Activated T-cell treated with anti-CD3 and anti-CD28 coated beads for 48 hours (primary cell): Measurements from ENCODE around the gene SSBP4.

Experiments used
- DNase-seq: peaks from one replicate; pipeline ENCODE4 v3.0.0-alpha.2; 2020; ENCODE audit warnings: low read depth

Gene SSBP4

DNA sequence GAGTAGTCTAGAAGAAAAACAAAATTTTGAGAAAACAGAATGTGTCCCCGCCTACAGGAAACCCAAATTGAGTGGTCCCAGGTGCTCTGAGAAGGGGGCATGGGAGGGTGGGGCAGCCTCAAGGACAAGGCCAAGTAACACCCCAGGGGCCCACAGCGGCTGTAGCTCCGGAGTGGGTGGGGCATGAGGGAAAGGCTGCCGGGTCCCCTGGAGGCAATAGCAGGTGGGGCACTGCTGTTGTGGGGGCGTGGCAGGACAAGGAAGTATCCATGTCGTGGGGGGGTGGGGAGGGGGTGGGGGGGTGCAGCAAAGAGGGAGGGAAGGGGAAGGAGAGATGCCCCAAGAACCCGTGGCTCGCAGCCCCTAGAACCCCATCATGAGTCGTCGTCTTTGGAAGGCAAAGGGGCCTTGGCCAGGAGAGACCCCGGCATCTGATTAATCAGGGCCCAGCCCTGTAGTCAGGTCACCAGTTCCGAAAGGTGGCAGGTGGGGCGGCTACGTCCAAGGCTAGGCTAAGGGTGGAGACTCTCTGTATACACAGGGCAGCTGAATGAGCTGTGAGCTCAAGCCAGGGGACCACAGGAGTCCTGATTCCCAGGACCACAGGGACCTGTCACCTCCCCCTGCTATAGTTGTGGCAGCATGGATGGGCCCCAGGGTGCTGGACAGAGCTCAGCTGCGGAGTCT lies 26.2 kb downstream of the SSBP4 start:
- DNase-seq = no peak

DNA sequence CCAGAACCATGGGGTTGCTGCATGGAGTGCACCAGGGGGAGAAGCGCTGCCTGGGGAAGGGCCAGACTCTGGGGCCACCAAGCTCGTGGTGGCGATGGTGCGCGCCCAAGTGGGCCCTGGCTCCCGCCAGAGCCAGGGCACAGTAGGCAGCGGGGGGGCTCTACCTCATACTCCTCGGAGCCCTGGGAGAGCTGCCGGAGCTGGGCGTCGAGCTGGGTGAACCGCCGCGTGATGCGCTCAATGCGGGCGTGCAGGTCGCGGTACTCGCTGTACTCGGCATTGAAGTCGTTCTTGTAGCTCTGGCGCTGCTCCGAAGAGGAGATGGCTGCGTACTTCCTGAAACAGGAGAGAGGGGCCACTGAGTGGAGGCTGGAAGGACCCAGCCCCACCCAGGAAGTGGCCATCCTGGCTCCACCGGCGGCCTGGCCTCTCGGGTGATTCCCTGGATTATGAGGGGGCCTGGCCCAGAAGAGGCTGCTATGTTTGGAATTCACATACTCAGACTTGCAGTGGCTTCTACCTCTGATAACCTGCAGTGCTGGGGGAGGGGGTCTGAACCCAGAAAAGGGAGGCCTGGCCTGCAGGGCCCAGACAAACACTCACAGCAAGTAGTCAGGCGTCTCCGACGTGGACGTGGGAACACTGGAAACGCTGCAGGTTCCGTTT lies 27.1 kb downstream of the SSBP4 start:
- DNase-seq = no peak

DNA sequence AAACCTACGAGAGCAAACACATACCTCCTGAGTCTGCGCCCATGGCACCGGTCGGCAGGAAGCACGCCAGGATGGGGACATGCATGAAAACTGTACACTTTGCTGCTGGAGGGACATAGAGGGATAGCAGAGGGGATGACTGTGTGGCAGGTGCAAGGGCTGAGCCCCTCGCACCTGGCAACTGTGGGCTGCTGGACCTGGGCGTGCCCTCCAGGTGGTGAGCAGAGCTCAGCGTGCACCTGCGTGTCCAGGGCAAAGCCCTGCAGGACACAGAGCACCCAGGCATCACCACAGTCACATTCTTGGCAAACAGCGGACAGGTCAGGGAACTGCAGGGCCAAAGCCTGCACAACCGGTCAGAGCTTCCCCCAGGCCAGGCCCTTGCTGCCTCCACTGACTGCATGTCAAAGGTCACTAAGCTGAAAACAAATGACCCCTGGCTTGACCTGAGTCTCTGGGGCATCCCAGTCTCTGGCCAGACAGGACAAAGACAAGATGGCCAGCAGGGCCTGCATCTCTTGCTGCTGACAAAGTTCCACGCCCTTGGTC lies 27.7 kb downstream of the SSBP4 start:
- no peak for DNase-seq

DNA sequence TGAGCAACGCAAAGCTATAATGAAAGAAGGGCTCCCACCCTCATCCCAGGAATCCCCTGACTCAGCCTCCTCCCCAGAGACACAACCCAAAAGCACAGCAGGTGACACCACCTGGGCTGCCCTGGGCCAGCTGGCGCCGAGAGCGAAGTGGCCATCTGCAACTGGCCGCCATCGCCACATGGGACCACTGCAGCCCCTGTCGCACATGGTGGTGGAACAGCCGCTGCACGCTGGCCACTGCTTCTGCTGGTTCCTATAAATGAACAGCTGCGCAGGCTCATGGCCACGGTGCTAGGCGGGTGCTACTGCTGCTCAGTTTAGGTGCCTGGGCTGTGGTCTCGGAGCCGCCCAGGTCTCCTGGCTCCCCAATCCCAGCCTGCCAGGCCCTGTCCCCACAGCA lies 30.4 kb downstream of the SSBP4 start:
- no peak for DNase-seq

DNA sequence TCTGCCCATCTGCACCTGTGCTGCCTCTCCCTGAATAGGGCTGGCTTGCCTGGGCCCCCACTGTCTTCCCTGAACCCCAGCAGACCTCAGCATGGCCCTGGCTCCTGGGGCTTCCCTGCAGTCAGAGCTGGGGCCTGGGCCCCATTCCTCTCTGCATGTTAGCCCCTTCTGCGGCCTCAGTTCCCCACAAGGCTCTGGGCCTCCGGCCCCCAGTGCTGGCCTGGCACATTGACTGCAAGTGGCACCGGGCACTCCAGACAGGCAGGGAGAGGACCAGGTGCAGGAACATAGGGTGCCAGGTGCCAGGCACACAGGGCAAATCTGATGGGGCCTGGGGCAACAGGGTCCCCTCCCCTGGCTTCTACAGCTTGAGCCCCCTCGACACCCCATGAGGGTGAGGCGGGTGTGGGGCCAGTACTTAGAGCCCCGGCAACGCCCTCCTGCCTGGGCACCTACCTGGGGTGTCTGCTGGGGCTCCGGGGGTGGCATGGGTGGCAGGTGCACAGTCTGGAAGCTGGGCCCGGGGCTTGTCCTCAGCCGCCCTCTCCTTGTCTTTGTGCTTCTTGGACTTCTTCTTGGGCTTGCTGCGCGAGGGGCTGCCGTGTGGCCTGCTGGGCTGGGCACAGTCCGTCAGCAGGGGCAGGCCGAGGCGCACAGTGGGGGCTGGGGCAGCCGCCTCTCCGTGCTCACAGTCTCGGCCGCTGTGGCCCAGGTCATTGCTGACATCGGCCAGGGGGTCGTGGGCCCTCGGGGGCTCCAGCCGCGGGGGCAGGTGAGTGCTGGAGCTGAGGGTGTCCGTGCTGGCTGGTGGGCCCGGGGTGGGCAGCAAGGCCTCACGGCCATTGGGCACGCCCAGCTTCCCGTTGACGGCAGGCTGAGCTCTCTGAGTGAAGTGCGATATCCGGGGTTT lies 31.1 kb downstream of the SSBP4 start:
- no peak for DNase-seq

DNA sequence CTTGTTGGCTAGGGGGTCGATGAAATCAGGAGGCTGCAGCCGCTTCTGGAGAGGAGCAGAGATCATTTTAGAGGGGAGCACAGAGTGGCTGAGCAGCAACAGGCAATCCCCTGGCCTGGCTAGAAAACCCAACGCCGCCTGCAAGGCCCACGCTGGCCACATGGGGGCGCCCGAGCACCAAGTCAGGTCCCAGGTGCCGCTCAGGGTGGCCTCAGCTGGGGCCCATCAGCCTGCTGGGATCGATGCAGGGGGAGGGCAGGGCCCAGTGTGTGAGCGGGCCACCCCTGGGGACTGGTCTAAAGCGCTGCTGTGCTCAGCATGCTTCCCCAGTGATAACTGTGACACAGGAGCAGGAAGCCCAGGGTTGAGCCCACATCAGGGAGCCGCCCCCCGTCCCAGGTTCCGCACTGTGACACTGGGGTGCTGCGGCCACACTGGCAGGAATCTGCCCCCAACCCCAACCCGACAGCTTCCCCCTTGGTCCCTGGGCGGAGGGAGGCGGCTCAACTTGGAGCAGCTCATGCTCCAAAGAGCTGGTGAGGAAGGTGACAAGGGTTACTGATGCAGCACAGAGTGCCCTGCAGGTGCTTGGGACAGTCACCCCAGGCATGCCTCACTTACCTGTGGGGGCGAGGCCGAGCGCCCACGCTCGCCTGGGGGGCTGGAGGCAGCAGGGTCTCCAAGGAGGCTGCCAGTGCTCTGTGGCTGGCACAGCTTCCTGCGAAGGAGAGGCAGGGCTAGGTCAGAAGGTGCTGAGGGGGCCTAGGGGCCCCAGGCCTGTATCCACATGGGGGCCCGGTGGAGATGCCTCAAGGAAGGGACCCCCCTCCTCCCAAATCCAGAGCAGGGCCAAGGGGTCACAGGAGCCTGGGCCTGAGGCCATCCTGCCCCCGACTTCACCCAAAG lies 32.0 kb downstream of the SSBP4 start:
- DNase-seq = peak; percentile 85

DNA sequence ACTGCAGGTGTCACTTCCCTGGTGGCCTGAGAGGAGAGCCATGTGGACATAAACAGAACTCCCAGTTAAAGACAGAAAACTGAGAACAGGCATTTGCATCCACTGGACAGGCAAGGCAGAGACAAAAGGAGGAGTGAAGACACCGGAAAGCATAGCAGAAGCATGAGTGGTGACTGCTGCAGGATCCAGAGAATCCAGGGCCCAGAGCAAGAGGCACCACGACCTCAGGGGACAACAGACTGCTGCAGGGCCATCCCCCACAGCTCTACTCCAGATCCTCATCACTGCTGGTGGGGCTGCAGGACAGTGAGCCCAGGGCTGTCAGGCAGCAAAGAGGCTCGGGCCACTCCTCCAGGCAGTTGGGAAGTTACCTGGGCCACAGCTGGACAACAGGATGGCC lies 33.2 kb downstream of the SSBP4 start:
- DNase-seq = no peak

DNA sequence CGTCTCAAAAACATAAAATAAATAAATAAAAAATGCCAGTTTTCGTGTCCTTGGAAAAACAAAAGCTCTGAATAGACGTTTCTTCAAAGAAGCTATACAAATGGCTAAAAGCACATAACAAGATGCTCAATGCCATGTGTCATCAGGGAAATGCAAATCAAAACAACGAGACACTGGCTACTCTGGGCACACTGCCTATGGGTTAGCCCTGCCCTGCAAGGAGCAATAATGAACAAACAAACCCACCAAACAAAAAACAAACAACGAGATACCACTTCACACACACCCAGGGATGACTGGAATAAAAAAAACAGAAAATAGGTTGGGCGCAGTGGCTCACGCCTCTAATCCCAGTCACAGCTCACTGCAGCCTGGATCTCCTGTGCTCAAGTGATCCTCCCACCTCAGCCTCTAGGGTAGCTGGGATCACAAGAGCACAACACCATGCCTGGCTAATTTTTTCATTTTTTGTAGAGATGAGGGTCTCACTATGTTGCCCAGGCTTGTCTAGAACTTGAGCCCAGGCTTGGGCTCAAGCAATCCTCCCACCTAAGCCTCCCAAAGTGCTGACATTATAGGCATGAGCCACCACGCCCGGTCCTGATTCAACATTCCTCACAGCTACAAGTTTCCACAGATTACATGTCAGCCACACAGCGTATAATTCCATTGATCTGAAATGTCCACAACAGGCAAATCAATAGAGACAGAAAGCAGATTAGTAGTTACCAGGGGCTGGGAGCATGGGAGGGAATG lies 34.2 kb downstream of the SSBP4 start:
- no peak for DNase-seq

DNA sequence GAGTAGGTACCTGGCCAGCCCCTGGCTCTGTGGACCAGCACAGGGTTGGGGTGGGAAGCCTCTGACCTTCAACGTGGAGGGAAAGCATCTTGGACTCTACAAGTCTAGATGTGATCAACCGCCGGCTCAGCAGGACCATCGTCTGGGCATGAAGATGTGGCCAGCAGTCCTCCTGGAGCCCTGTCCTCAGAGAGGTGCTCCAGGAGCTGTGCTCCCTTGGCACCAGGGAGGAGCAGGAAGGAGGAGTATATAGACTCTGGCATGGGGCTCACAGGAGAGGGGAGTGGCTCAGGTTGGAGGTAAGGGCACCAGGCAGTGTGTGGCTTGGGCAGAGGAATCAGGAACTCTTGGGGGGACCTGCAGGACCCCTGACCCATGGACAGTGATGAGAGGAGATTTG lies 37.1 kb downstream of the SSBP4 start:
- DNase-seq = no peak

DNA sequence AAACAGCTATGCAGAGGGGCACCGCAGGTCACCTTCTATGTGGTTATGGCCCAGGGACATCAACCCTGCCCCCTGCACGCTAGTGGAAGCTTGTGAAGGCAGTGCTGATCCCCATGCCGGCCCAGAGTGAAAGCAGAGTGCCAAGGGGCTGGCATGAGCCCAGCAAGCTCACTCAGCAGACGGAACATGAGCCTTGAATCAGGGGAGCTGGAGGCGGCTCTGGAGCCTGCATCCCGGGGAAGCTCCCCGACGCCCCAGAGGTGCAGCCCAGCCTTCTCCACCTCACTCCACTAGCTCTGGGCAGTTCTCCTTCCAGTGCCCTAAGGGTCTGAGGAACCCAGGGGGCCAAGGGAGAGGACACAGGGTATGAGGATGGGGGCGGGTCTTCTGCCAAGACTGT lies 37.8 kb downstream of the SSBP4 start:
- DNase-seq = no peak

DNA sequence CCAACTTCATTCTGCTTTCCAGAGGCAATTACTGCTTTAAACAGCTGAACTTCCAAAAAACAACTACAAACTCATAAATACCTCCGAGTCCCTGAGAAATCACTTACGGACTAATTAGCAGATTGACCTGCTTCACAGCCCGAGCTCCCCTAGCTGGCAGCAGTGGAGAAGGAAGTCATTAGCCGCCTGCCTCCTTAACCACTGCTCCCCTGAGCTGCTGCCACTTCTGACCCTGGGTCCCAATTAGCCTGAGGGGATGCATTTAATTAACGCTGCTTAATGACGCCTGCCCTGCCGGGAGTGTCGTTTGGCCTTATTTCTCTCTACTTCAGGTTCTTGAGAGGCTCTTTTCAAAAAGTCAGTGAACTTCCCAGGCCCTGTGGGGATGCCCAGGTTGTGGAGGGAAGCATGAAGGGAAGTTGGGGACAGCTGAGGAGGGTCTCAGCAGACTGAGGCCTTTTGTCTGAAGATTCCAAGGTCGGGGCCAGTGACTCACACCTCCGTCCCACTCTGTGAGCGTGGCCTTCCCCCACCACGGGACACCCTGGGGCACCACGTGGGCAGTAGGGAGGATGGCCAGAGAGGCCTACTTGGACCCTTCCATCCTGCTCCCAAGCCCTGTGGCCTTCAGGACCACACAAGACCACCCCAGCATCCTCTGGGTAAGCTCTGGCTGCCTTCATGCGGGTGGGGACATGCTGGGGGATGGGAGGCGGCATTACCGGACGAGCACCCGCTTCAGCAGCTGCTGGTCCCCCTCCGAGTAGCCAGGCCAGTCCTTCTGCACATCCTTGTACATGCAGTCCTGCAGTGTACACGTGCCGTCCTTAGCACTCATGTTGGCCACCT lies 38.5 kb downstream of the SSBP4 start:
- no peak for DNase-seq

DNA sequence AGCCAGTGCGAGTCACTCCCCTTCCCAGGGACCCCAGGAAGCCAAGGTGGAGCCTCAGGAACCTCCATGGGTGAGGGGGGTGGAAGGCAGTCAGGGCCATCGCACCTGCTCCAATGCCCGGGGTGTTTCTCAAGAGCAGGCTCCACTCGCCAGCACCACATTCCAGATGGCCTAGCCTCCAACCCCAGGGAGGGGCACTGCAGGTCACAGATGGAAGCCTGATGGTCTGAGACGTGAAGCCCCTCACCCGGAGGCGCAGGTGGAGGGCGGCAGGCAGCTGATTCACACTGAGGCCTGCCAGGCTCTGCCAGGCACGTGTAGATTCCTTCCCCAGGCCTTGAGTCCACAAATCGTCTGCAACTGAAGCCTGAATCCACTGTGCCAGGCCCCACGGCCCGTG lies 41.7 kb downstream of the SSBP4 start:
- no peak for DNase-seq

DNA sequence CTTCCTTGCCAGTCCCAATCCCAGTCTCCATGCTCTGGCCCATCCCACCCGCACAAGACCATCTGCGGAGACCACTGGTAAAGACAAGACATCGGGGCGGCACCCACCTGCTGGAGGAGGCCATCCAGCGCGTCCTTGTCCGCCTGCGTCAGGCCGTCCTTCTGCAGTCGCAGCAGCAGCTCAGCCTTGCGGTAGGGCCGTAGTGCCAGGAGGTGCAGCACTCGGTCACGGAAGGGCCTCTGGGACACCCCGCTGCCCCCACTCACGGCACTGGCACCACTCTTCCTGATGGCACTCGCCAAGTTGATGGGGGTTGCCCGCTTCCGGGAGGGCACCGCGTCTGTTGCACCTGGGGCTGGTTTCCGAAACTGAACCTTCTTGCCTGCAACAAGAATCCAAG lies 42.3 kb downstream of the SSBP4 start:
- DNase-seq = no peak

DNA sequence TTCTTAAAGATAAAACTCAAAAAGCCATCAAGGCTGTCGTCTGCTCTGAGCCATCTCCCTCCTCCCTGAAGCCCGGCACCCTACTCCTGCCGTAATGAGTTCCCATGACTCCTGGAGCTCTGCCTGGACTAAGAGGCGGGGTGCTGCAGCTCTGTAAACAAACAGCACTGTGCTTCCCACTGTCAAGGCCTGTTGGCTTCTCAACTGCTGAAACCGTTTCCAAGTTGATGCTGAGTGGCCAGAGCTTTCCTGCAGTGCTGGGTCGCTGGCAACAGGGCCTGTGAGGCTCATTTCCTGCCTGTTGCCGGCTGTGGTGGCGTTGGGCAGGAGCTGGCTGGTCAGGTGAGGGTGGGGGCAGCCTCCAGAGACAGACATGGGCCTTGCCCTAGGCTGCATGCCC lies 45.4 kb downstream of the SSBP4 start:
- DNase-seq = no peak

DNA sequence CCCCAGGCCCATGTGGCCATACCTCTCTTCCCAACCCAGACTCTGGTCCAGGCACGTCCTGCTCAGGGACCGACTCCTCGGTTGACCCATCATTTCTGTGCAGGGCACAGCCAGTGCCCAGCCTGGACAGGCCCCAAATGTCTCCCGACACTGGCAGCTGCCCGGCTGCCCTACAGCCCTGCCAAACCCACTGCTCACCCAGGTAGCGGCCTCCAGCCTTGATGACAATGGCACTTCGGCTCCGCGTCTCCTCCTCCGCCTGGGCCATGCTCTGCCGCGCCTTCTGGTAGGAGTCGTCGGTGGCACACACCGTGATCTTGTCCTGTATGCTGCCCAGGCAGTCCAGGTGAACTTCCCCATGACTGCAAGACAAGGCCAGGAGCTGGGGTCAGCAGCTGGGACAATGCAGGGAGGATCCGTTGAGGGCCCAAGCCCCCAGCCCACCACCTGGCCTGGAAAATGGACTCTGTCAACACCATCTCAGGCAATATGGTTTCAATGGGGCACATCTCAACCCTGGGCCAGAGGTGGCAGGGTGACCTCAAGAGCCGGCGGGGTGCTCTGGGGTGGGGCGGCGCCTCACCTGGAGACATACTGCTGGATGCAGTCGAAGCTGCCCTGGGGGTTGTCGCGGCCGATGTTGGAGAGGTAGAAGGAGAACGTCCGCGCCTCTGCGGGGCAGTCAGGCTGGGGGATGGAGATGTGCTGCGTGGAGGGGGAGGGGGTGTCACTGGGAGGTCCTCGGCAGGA lies 46.2 kb downstream of the SSBP4 start:
- no peak for DNase-seq

DNA sequence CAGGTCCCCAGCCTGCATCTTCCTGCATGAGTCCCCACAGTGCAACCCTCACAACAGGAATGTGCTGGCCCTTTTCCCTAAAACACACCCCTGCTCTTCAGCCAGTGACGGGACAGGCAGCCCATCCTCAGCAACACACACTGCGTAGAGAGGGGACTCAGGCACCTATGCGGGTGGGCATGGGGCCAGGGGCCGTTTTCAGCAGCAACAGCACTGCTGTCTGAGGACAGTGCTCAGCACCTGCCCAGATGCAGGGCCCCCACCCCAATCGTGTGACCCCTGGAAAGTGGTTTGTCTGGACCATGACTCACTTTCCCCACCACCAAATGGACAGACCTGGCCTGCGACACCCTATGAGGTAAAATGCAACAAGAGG lies 46.8 kb downstream of the SSBP4 start:
- DNase-seq = no peak

DNA sequence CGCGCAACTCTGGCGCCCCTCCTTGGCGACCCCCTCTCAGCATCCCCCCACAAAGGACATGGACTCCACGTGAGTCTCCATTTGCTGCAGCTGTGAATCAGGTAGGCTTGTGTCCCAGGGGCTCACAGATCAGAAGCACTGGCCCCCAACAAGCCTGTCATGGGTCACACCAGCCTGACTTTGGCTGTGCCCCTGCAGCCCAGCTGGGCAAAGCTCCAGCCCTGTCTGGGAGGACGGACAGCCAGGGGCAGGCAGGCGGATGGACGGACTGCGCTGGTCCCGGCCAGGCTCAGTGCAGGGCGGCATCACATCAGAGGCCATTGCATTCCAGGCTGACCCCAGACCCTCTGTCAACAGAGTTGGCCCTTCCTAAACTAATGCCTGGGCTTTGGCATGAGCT lies 47.2 kb downstream of the SSBP4 start:
- no peak for DNase-seq

DNA sequence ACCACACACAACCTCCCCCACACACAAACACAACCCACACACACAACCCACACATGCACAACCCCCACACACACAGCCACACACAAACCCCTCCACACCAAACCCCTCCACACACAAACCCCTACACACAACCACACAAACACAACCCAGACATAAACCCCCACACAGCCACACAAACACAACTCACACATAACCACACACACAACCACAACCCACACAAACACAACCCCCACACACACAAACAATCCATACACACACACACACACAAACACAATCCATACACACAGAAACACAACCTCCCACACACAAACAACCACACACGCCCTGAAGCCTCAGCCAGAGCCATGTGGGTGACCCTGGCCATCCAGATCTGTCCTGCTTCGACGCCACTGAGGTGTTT lies 48.8 kb downstream of the SSBP4 start:
- no peak for DNase-seq

DNA sequence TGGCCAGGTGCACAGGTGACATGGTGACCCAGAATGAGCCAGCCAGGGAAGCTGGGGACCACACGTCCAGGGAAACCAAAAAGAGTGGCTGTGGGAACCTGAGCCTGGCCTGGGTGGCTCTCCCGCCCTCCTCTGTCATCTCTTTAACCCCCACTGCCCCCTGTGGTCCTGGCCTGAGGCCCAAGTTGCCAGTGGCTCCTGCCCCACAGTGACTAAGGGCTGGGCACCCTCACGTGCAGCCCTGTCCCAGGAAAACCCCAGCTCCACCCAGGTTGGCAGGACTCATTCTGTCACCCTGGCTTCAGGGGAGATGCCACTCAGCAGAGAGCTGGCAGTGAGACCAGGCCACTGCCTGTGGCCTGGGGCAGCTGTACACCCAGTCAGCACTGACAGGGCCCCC lies 49.3 kb downstream of the SSBP4 start:
- no peak for DNase-seq
